Fibroblast of skin of abdomen (primary cell): ENCODE data around the gene CCDC92.
"Not testable (repeated sequence)": the region's sequence is repeated elsewhere in the genome, so short reads cannot be mapped to it uniquely, and the experiment has no call there.

Experiments
- DNase-seq: peaks from one replicate; pipeline ENCODE4 v3.0.0-alpha.2; 2013

The CCDC92 gene

DNA sequence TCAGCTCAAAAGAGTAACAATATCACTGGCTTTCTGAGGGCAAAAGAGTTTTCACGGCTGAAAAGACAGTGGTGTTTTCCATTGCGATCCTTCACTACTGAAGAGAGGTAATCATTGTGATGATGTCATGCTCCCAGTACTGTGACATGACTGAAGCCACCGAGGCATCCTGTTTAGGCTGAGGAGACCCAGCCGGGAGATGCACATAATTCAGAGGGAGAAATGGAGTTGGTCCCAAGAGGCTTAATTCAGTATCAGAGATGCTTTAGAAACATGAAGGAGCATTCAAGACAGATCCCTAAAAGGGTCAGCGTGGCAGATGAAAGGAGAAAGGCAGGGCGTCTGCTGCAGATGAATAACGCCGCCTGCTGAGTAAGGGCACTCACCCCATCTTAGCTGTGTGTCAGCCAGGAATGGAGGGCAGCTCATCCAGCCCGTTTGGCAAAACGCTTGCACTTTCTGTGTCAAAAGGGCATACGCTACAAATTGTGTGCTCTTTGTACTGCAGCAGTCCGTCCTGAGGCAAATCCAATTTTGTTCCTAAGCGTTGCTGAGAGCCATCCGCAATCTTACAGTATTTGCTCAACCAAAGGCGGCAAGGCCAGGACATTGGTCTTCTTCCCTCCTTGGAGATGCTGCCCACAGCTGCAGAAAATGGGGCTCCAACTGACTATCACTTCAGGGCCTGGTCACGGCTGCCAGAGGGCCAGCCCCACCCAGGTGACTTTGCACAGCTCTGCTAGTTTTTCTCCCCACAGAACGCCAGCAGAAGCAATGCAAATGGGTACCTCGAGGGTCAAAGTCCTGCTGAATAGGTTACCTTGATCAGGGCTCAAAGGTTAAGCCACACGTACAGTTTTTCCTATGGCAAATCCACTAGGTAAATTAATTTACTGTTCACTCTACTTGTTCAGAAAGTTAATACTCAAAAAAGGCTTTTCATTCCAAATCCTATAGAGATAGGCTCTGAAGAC, 23.5 kb downstream of the CCDC92 start:
- no peak for DNase-seq

DNA sequence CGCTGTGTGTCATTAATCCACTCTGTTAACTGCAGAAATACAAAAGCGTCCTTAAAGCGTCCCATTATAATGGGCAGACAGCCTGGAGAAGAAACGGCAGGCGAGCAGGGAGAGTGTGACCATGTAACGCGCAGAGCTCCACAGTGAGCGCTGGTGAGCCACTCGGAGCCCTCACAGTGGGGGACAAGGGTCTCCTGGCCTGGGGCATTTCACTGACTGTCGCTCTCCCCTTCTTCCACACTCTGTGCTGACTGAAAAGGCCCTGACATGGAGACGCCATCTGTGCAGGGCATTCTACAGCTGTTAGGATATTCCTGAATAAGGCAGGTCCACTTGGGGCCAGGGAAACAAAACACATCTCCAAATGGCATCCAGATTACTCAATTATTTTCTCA, 24.2 kb downstream of the CCDC92 start:
- DNase-seq: no peak

DNA sequence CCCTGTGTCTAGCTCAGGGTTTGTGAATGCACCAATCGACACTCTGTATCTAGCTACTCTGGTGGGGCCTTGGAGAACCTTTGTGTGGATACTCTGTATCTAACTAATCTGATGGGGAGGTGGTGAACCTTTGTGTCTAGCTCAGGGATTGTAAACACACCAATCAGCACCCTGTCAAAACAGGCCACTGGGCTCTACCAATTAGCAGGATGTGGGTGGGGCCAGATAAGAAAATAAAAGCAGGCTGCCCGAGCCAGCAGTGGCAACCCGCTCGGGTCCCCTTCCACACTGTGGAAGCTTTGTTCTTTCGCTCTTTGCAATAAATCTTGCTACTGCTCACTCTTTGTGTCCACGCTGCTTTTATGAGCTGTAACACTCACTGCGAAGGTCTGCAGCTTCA, 25.1 kb downstream of the CCDC92 start:
- not testable (repeated sequence) for DNase-seq

DNA sequence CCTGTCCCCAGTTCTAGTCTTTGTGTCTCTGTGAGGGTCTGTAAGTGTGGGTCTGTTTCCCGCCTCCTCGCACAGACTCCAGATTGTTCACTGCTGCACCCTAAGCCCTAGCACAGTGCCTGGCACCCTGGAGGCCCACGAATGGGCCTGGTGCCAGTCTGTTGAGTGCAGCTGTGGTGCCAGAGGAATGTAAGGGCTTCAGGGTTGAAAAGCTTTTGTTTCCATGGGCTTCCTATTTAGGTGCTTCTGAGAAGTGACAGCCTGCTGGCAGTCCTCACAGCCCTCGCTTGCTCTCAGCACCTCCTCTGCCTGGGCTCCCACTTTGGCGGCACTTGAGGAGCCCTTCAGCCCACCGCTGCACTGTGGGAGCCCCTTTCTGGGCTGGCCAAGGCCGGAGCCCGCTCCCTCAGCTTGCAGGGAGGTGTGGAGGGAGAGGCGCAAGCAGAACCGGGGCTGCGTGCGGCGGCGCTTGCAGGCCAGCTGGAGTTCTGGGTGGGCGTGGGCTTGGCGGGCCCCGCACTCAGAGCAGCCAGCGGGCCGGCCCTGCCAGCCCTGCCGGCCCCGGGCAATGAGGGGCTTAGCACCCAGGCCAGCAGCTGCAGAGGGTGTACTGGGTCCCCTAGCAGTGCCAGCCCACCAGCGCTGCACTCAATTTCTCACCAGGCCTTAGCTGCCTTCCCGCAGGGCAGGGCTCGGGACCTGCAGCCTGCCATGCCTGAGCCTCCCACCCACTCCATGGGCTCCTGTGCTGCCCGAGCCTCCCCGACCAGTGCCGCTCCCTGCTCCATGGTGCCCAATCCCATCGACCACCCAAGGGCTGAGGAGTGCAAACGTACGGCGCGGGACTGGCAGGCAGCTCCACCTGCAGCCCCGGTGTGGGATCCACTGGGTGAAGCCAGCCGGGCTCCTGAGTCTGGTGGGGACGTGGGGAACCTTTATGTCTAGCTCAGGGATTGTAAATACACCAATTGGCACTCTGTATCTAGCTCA, 25.8 kb downstream of the CCDC92 start:
- not testable (repeated sequence) for DNase-seq

DNA sequence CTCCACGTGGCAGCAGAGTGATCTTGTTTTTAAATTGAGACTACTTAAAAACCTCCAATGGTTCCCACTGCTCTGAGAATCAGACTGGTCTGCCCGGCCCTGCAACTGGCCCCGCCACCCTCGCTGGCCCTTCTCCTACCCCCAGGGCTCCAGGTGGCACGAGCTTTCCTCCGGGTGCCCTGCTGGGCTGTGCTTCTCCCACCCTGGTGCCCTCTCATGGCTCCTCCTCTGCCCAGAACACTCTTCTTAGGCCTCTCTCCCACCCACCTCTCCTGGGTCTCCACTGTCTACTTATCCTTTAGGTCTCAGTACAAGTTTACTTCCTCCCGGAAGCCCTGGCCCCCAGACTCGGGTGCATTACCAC, 26.5 kb downstream of the CCDC92 start:
- DNase-seq: no peak

DNA sequence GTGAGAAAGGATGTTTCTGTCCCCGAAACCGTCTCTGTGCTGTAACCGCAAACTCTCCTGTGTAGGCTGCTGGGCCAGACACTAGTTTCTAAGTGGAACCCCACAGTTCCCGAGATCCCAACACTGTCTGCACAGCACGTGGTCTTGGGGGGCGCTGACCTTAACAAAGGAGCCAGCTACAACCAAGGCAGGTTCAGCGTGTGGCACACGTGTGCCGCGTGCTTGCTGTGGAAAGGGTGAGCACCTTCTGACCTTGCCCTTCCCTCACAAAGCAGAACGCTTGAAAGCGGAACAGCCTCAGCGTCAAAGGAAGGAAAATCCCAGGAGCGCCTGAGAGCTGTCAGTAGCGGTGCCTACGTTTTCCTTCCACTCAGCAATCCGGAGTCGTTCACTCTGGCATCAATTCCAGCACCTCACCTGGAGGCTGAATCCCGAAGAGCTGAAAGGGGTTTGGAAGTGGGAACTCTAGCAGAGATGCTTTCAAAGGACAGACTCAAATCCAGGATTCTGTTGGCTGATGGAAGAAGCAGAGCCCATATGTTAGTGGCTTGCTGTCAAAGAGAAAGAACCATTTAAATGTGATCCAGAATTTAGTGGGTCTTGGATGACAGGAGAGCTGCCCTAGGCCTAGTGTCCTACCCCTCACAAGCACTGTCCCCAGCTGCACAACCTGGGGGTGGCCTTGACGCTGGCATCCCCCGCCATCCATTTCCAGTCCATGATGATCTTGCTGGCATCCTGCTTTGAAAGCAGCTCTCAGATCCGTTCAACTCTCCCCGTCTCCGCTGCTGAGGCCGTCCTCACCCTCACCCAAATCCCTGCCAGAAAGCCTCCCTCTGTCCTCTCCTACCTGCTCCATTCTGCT, 27.1 kb downstream of the CCDC92 start:
- no peak for DNase-seq

DNA sequence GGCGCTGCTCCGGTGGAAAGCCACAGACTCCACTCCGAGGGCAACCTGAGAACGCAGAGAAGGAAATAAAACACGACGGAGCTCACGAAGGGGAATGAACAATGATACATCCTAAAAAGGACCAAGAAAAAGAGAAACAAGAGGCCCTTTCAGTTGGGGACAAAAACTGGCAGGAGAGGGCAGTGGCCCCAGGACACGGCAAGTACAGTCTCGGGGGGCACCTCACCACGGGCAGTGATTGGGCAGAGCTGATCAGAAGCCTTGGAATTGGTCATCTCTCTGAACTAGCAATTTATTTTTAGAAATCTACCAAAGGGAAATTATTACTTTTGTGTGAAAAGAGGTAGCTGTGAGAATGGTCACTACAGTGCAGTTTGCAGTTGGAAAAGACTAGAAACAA, 27.9 kb downstream of the CCDC92 start:
- DNase-seq: no peak

DNA sequence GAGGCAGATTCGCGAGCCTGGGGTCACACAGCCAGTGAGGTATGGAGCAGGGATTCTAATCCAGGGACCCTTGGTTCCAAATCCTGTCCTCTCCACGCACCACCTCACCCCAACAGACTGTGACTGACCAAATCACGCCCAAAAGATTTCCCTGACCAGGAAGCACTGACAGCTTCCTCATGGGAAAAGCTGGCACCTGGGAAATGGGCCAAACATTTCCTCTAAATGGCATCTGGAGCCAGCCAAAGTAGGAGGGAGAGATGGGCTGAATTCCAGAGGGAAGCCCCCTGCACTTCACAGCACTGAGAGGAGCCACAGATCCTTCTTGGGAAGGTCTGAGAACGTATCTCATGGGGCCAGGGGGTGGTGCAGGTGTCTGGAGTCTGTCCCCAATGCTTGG, 28.8 kb downstream of the CCDC92 start:
- DNase-seq: no peak

DNA sequence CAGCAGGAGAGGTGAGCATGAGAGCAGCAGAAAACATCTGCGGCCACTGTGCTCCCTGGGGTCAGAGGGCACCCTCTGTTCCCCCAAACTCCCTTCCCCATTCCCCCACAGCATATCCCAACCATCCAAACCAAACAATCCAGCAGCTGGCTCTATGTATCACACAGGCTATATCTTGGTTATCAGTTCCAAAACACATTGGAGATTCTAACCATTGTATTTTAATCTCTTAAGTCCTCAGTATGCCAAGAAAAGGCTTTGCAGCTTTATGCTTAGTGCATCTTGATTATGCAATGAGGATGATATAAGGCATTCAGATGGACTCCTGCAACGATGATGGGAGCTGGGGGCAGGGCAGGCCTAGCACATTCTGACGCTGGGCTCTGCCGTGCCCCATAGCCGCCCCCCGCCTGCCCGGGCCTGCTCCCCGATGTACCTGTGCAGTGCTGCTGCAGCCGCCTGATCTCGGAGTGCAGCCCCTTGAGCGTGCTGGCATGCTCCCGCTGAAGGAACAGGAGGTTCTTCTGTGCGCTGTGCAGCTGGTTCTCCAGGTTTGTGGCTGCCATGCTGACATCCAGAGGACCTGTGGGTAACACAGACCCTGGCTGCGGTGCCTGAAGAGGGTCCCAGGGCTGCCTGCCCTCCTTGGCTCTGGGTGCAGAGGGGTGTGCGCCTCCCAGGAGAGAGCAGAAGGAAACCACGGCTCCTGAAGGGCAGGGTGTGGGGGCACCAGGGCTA, 29.6 kb downstream of the CCDC92 start:
- DNase-seq: peak; percentile 39

DNA sequence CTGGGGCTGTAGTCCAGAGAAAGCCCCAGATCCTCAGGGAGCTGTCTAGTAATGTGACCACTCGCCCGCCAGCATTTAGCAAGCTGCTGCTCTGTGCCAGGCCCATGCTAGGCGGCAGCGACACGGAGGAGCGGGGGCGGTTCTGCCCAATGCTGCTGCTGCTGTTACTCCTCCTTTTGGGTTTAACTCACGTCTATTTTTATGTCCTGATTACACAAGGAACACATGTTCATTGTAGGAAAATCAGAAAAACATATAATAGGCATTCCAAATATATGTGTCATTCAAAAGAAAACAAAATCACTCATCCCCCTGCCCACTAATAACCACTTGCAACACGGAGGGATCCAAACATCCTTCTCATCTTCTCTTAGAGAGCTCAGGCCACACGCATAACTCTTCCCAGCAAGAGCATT, 30.4 kb downstream of the CCDC92 start:
- DNase-seq: peak; percentile 85

DNA sequence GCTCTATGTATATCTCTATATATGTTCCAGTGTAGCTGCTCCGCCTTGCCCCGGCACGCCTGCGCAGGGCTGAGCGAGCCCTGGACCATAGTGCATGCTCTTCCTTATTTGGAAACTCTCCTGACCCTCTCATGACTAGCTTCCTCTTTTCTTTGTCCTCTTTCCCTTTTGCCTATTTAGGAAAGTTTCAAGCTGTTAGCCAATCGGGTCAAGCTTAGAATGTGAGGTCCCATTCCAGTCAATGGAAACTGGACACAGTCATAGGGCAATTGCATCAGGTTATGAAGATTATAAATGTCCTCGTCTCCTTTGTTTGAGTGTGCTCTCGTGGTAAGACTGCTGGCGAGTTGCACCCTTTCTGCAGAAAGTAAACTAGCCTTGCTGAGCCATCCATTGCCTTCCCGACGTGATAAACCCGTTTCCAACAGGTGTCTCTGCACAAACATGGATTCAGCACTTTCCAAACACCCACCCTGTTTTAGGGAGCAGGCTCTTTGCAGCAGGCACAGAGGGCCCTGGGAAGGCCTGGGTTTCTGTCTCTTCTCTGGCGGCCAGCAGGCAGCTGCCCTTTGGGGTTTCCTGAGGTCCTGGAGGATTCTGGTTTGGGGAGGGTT, 30.9 kb downstream of the CCDC92 start:
- DNase-seq: no peak

DNA sequence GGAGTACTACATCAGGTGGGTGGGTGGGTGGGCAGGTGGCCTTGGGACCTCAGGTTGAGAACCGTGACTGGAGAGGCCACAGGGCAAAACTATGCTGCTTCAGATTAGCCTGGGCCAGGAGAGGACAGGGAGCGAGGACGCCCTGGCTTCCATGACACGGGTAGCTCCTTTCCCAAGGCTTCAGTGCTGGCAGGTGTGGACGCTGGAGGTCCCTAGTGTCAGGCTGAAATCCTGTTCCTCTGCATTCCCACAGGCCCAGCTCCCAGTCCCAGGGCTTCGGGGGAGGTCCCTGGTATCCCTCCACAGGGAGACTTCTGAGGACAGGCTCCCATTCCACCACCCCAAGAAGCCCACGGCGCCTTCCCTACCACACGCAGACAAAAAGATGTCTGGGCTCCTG, 31.6 kb downstream of the CCDC92 start:
- no peak for DNase-seq

DNA sequence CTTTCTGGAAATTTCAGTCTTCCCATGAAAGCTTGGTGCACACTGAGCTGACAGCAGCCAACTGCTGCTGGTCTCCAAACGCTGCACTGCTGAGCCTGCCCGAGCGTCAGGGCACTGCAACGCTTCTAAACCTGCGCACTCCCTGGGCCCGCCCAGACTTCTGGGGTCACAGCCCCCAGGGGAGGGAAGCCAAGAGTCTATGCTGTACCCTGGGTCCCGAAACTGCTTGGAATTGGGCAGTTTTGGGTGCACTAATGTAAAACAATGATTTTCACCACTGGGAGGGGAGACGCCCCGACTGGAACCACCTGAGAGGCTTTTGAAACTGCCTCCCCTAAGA, 32.0 kb downstream of the CCDC92 start:
- no peak for DNase-seq

DNA sequence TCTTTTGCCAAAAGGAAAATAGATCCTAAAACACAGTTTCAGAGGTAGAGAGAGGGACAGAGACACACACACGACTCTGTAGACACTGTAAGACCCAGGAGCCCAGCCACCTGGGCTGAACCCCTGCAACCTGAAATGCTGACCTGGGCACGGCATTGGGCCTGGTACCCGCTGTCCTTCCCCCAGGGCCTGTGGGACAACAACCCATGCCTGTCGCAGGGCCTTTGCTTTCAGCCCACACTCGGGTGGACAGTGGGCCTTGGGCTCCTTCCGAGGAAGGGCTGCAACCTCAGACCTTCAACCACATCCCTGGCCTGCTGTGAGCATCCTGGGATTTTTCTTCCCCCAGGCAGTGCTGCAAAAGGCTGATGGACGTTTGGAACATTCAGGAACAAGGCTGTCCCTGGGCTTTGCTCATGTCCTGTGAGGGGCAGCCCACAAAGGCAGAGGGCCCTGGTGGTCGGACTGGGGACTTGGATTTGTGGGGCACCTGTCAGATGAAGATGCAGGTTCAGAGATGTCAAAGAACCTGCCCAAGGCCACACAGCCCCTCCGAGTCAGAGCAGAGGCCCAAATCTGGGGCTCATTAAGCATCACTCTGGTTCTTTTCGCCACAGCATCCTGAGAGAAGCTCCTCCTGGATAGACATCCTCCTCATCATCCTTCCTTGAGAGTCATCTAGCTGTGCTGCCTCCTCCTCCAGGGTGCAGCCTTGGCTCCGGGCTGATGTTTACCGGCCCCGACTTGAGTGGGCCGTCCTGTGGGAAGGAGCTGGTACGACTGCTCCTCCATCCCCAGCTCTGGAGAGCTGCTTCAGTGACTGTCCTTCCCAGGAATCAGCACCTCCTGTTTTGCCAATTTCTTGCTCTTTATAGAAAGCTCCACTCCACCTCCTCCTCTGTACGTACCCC, 32.7 kb downstream of the CCDC92 start:
- DNase-seq: no peak

DNA sequence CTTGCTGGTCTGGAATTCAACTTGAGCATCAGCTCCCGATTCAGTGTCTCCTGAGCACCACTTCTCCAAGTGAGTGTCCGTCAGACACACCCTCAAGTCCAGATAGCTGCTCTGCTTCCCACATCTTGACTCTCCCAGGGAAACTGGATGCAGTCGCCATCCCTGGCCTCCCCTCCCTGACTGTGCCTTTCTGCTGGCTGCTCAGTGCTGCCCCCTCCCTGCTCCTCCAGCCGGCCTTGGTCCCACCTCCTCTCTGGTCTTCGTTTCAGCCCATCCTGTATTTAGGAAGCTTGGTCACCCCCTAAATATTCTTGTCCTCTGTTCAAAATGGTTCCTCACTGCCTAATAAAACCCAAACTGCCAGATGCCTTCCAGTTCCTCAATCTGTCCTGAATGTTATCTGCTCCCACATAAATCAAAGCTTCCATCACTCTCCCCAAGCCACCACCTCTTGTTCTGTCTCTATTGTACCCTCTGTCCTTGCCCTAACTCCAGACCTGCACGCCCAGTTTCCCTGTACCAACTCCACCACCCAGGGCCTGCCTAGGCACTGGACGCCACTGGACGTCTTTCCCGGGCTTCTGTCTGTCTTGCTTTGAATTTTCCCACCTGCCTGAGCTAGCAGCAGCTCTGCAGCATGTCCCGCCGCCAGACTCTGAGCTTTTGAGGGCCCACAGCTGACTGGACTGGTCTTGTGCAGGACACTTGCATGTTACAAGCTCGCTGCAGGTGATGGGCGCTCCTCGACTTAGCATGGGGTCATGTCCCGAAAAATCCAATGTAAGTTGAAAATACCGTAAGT, 33.8 kb downstream of the CCDC92 start:
- DNase-seq: peak; percentile 15

DNA sequence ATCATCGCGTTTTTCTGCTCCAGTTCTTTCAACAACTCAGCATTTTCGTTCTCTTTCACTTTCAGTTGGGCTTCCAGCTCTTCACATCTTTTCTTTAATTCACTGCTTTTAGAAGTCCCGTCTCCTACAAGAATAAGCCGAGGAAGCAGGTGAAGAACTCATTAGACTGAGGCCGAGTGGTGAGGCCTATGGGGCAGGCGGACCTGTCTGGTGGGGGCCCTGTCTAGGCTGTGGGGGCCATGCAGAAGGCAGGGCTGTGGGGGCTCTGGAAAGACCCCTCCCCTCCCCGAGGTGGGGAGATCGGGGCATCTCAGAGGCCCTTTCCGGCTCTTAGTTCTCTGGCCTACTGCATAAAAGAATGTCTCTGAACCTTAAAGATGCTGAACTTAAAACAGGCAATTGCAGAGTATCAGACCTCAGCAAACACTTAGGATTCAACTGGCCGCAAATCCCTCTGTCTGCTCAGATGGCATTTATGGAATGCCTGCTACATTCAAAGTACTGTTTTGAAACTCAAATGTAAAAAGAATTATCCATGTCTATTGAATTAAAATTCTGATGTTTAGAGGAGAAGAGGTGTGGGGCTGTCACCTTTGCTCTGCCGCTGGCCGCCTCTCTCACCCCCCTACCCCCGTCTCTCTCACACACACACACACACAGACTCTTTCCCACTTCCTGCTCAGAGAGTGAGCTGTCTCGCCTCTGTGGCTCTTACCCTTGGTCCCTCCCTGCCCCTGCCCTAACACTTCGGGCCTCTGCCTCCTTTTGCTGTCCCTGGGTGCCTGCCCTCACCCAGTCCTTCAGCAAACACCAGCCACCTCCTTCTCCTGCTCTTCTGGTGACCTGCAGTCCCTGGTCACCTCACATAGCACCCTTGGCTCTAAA, 34.7 kb downstream of the CCDC92 start:
- peak; percentile 39 for DNase-seq

DNA sequence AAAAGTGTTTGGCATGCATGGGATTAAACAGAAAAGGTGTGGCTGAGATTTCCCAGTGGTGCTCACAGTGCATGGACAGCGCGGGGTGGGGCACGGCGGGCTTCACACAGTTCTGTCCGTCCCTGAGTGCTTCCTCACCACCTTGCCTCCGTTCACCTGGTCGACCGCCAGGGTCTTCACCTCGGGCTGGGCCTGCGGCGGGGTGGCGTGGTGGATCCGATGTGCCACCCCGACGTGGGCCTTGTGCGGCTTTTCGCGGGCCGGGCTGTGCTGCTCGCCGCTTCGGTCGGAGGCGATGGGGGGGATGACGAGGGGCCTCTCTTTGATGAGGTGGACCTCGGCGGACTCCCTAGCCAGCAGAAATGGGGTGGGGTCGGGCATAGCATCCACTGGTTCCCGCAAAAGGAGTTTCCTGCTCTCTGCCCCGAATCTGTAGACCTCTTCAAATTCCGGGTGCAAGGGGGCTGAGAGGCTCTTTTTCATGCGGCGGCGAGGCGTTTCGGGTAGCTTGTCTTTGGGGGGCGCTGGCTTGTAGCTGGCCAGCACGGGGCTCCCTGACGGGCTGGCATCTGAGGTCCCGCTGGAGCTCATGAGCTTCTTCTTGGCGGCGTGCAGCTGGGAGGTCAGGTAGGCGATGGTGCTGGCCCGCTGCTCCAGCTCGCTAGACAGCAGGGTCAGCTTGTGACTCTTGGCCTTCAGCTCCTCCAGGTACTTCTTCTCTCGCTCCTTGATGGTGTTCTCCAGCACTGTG, 35.5 kb downstream of the CCDC92 start:
- DNase-seq: no peak
